B cell (primary cell): Measurements from ENCODE around the gene CDH13.

Source experiments
- CTCF ChIP-seq: fragments of 200-600 bp; IDR thresholded peaks from one replicate; pipeline ENCODE4 v1.8.0; 2022; ENCODE audit warnings: antibody characterized with exemption, mild to moderate bottlenecking
- EZH2 ChIP-seq: IDR thresholded peaks from 2 replicates; pipeline ENCODE4 v1.6.1; 2012; ENCODE audit warnings: borderline replicate concordance, low read depth, mild to moderate bottlenecking, moderate library complexity, low read length; ENCODE audit not compliant: insufficient read depth, poor library complexity, severe bottlenecking

GRCh38 chr16:83721676-83722075 is 1094.9 kb downstream of the CDH13 start:
- TF ChIP-seq CTCF (no peak), EZH2 (no peak)
